ENCODE data around the gene MMRN2.

GRCh38 chr10:86959737-86960002, 2.3 kb upstream of the MMRN2 start:
- no peak for TF ChIP-seq CTCF (conservative IDR thresholded peaks at IDR 0.05; ENCODE audit: low read length)
- no peak for TF ChIP-seq EZH2phosphoT487 (IDR thresholded peaks at IDR 0.05; ENCODE audit: borderline replicate concordance, low read depth, low read length)

All from OCI-LY7 (cell line).